Transverse colon (tissue), 4 donors: ENCODE measurements around the gene CCDC88B. TPM values are rescaled to one million over a fixed set of nuclear protein-coding genes. Genes with fewer than 3 reads are reported as not detected.

ENCODE experiments used
- DNase-seq: peaks from one replicate; pipeline ENCODE4 v3.0.0-alpha.2; 2019
- H3K27ac ChIP-seq, 4 donors: fragments of 200-600 bp; sonication (generic); 2 replicates each; pipeline ENCODE4 v1.5.1; 2016 to 2018; ENCODE audit warnings: inconsistent platforms in 4 of 4
- H3K27me3 ChIP-seq: fragments of 200-600 bp; sonication (generic); 2 replicates; pipeline ENCODE4 v1.5.1; 2017; ENCODE audit warnings: inconsistent platforms
- H3K36me3 ChIP-seq, 4 donors: fragments of 200-600 bp; sonication (generic); 2 replicates each; pipeline ENCODE4 v1.5.1; 2017 to 2019; ENCODE audit warnings: inconsistent platforms in 4 of 4
- H3K4me1 ChIP-seq, 4 donors: fragments of 200-600 bp; sonication (generic); 2 replicates each; pipeline ENCODE4 v1.5.1; 2017 to 2020; ENCODE audit warnings: inconsistent platforms in 4 of 4
- H3K4me3 ChIP-seq, 4 donors: fragments of 200-600 bp; sonication (generic); 1 replicate in 1 of 4; 2 replicates in 3 of 4; pipeline versions ENCODE4 v1.5.1 to v1.6.1; 2017 to 2019; ENCODE audit warnings: inconsistent platforms in 4 of 4
- H3K9me3 ChIP-seq, 2 donors: fragments of 200-600 bp; sonication (generic); 2 replicates each; pipeline ENCODE4 v1.5.1; 2017 to 2019; ENCODE audit warnings: inconsistent platforms in 2 of 2
- CTCF ChIP-seq, 5 experiments: fragments of 200-600 bp in 3 of 5; fragments of 450-650 bp in 2 of 5; sonication (generic) in 3 of 5; IDR thresholded peaks; 1 replicate in 2 of 5; 2 replicates in 3 of 5; pipeline ENCODE4 v1.5.1; 2016 to 2017; ENCODE audit warnings: antibody characterized with exemption in 5 of 5, inconsistent platforms in 3 of 5, mild to moderate bottlenecking in 2 of 5, moderate library complexity in 1 of 5
- EP300 ChIP-seq: sonication (generic); formaldehyde crosslinking; IDR thresholded peaks from one replicate; pipeline ENCODE4 v1.6.1; 2017; ENCODE audit warnings: antibody characterized with exemption, low read depth
- POLR2A ChIP-seq: fragments of 450-650 bp; IDR thresholded peaks from one replicate; pipeline ENCODE4 v1.6.1; 2016; ENCODE audit warnings: antibody characterized with exemption, mild to moderate bottlenecking, moderate library complexity
- POLR2AphosphoS5 ChIP-seq, 3 donors: sonication (generic); formaldehyde crosslinking; IDR thresholded peaks; one replicate each; pipeline ENCODE4 v1.6.1; 2016; ENCODE audit warnings: antibody characterized with exemption in 3 of 3
- WGBS, 2 donors: methylation state at CpG; one replicate each; pipeline ENCODE4 v1.1.5; 2018; ENCODE audit warnings: low coverage in 1 of 2; 5-methylcytosine and 5-hydroxymethylcytosine counted together
- in situ Hi-C, 4 donors: fragments of 200-750 bp; cut with MboI; loops; one replicate each; pipeline versions ENCODE4 v1.15.0 to v1.15.1; 2017; ENCODE audit warnings: low sequenced_read_pairs in 3 of 4, low pct_ligation_motif_present in 1 of 4, low pct_unique_long_range_greater_than_20kb in 1 of 4
- intact Hi-C: fragments of 100-400 bp; cut with DNase I; formaldehyde crosslinking; loops from one replicate; pipeline ENCODE4 v1.15.1; 2023; ENCODE audit warnings: low total_unique reads
- total RNA-seq, 4 donors: library from RNA; depleted of rRNA; stranded (reverse); fragments of >200 nt; gene quantifications; one replicate each; pipeline ENCODE4 v1.1.0, GENCODE V29; 2016

CCDC88B gene
- total RNA-seq, 4 donors from 2014 or later: 24.8 to 203 (median 47.1) TPM

GRCh38 chr11:64357904-64358535 is 18.0 kb downstream of the CCDC88B start:
- H3K27me3 ChIP-seq: no peaks in the 10 kb centered on the region
- DNase-seq: peak; percentile 32
- TF ChIP-seq POLR2A (no peak), CTCF (IDR thresholded peaks at IDR 0.05) (no peak), POLR2AphosphoS5 (IDR thresholded peaks at IDR 0.05) (no peak), EP300 (no peak)
- intact Hi-C loops: no loop called here
- H3K4me1 ChIP-seq: peaks cover 21 to 41% (median 36%) of the 10 kb centered on the region in 4 donors
- WGBS, 2 donors: 54% methylated on average over 13 of the region's 13 CpGs; no CpG with 5 or more reads in 1 of the 2 donors
- H3K4me3 ChIP-seq: peak overlapping the region in 3 of 4 donors; percentile 58 to 76 (median 73)
- peak overlapping the region; percentile 82 to 92 (median 88) for H3K27ac ChIP-seq
- H3K9me3 ChIP-seq: no peaks in the 10 kb centered on the region
- H3K36me3 ChIP-seq: peaks cover 0 to 7% (median 0%) of the 10 kb centered on the region in 4 donors
- in situ Hi-C loops: no loop called here

GRCh38 chr11:64358536-64358906 is 18.5 kb downstream of the CCDC88B start:
- Histone ChIP-seq H3K36me3 (peaks cover 0 to 11% (median 2%) of the 10 kb centered on the region in 4 donors), H3K9me3 (no peaks in the 10 kb centered on the region), H3K4me3 (peak overlapping the region; percentile 34 to 76 (median 66)), H3K27me3 (no peaks in the 10 kb centered on the region), H3K4me1 (peaks cover 21 to 41% (median 36%) of the 10 kb centered on the region in 4 donors), H3K27ac (peak overlapping the region; percentile 82 to 92 (median 88))
- TF ChIP-seq CTCF (IDR thresholded peaks at IDR 0.05) (peak in 1 of 5 experiments; percentile 10), POLR2AphosphoS5 (IDR thresholded peaks at IDR 0.05) (no peak), POLR2A (no peak)
- DNase-seq: no peak
- in situ Hi-C loops (no loop called here), intact Hi-C loops (no loop called here)
- 13% methylated on average over 5 of the region's 7 CpGs; no CpG with 5 or more reads in 1 of the 2 donors for WGBS, 2 donors

- WGBS, 2 donors: 0 to 1% methylated on average over 1 to 26 of the region's 70 CpGs
- H3K36me3 ChIP-seq: peaks cover 0 to 11% (median 3%) of the 10 kb centered on the region in 4 donors
- DNase-seq: peak; percentile 73
- no peaks in the 10 kb centered on the region for H3K9me3 ChIP-seq
- peaks cover 21 to 41% (median 36%) of the 10 kb centered on the region in 4 donors for H3K4me1 ChIP-seq
- TF ChIP-seq EP300 (no peak), POLR2AphosphoS5 (IDR thresholded peaks at IDR 0.05) (peak in 2 of 3 donors; percentile 13 to 57), POLR2A (peak; percentile 42), CTCF (IDR thresholded peaks at IDR 0.05) (no peak)
- in situ Hi-C loops: no loop called here
- peak within 1 kb of the TSS; percentile 58 to 99 (median 74) for H3K4me3 ChIP-seq
- intact Hi-C loops: no loop called here
- no peaks in the 10 kb centered on the region for H3K27me3 ChIP-seq
- peak within 1 kb of the TSS; percentile 82 to 92 (median 88) for H3K27ac ChIP-seq
Observed at GRCh38 chr11:64358907-64359711, 19.1 kb downstream of the CCDC88B start, which contains the start of gene RPS6KA4. Gene RPS6KA4 (plus strand): TSS chr11:64359162. CDS start chr11:64359236, 74 bp downstream.
